Right ventricle myocardium superior (tissue), 1 donor: ENCODE measurements around the gene EOLA1. TPM values are rescaled to one million over a fixed set of nuclear protein-coding genes. Genes with fewer than 3 reads are reported as not detected.
A peak's percentile ranks its signal among the peaks of the same experiment; 100 is the strongest.
"Not testable (repeated sequence)": the region's sequence is repeated elsewhere in the genome, so short reads cannot be mapped to it uniquely, and the experiment has no call there.

Experiments used
- ATAC-seq: fragments of 200-7000 bp; cut with Tn5 transposase; one replicate; pipeline ENCODE4 v1.9.1; 2020; ENCODE audit warnings: mild to moderate bottlenecking; ENCODE audit not compliant: poor library complexity
- DNase-seq: peaks from one replicate; pipeline ENCODE4 v3.0.0-alpha.2; 2020
- intact Hi-C: fragments of 100-400 bp; cut with DNase I; formaldehyde crosslinking; loops from one replicate; pipeline ENCODE4 v1.11.2; 2022
- total RNA-seq: library from RNA; stranded (reverse); fragmentation: NEBNext Ultra II Directional; extraction: Animal tissue kit (Norgen Biotek cat#: 25700); gene quantifications from one replicate; pipeline ENCODE4 v1.2.1, GENCODE V29; 2021
- donor health status: DM: no; HTN: yes; CAD: no; lungs with severe emphysema.

The EOLA1 gene
- total RNA-seq, 1 donor from 2014 or later, result 26.9 TPM

- intact Hi-C loops, DNase-seq, ATAC-seq: not testable (repeated sequence)
Measured at GRCh38 chrX:149534926-149535602, 5.7 kb upstream of the EOLA1 start.

GRCh38 chrX:149537474-149537873 lies 3.3 kb upstream of the EOLA1 start:
- intact Hi-C loops, ATAC-seq, DNase-seq: not testable (repeated sequence)

DNA sequence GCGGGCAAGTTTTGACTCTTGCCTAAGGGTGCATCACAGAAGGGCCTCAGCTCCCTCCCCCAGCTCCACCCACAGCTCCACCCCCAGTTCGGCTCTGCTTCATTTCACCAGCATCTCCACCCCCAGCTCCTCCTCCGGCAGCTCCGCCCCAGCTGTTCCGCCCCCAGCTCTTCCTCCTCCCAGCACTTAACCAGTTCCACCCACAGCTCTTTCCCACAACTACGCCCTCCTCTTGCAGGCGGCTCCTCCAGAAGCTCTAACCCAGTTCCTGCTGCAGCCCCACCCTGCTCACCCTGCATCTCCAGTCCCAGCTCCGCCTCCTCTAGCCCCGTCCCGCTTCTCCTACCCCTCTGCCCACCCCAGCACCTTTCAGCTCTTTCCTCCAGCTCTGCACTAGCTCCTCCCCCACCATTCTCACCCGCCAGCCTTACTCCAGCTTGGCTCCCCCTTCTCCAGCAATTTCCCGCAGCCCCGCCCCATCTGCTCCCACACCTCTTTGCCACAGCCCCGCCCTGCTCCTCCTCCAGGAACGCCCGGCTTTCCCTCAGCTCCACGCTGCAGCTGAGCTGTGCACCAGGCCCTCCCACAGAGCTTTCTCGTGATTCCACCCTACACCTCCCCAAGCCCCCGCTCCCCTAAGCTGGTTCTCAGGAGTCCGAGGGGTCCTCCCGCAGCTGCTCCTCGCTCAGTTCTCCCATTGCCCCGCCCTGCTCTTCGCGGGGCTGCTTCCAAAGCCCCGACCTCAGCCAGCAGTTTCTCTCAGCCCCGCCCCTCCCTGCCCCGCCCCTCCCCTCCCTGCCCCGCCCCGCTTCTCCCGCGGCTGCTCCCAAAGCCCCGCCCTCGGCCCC lies 1.3 kb upstream of the EOLA1 start:
- intact Hi-C loops, result no loop called here
- ATAC-seq (peak; percentile 71), DNase-seq (peak; percentile 92)

GRCh38 chrX:149540131-149540620 lies 636 bp upstream of the EOLA1 start:
- ATAC-seq (peak; percentile 86), DNase-seq (peak; percentile 94)
- intact Hi-C loops, result no loop called here

DNA sequence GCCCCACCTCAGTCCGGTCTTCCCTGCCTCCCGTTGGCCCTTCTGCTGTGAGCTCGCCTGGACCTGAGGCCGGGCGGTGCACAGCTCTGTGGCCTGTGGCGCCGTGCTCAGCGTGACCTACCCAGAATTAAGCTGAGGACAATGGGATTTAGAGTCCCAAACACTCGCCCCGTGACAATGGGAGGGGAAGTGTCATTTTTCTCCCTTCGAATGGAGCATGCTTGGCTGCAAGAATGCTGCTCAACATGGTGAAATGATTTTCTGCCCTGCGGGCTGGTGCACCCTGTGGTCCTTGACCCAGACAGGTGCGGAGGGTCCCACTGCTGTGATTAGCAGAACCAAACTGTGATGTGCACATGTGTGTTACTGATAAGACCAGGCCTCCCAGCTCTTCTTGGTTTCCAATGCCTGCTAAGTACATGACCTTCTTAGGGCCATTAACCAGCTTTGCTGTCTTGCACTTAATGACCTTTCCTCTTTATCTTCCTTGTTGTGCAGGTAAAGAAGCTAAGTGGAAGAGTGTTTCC lies 772 bp downstream of the EOLA1 start:
- intact Hi-C loops, result no loop called here
- ATAC-seq (no peak), DNase-seq (no peak)

GRCh38 chrX:149545545-149546543 lies 5.0 kb downstream of the EOLA1 start:
- ATAC-seq, DNase-seq, intact Hi-C loops: not testable (repeated sequence)

DNA sequence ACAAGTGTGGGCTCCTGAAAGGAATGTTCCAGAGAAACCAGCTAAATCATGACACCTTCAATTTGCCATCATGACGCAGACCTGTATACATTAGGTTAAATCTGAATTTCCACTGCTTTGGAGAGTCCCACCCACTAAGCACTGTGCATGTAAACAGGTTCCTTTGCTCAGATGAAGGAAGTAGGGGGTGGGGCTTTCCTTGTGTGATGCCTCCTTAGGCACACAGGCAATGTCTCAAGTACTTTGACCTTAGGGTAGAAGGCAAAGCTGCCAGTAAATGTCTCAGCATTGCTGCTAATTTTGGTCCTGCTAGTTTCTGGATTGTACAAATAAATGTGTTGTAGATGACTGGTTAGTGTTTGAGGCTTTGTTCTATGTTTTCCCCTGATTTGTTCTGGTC lies 6.2 kb downstream of the EOLA1 start:
- DNase-seq, ATAC-seq, intact Hi-C loops: not testable (repeated sequence)

GRCh38 chrX:149547782-149548181 lies 7.0 kb downstream of the EOLA1 start:
- DNase-seq, ATAC-seq, intact Hi-C loops: not testable (repeated sequence)

- DNase-seq, ATAC-seq, intact Hi-C loops: not testable (repeated sequence)
Measured at GRCh38 chrX:149549701-149550100, 8.9 kb downstream of the EOLA1 start, which contains the start of gene HSFX3. TSS of gene HSFX3 (minus strand) at chrX:149549924. CDS start at chrX:149549852, 72 bp downstream.

- ATAC-seq, DNase-seq, intact Hi-C loops: not testable (repeated sequence)
Measured at GRCh38 chrX:149550454-149550853, 9.6 kb downstream of the EOLA1 start.

GRCh38 chrX:149551245-149551938 lies 10.6 kb downstream of the EOLA1 start:
- ATAC-seq, intact Hi-C loops, DNase-seq: not testable (repeated sequence)

GRCh38 chrX:149551939-149552248 lies 11.1 kb downstream of the EOLA1 start:
- intact Hi-C loops, ATAC-seq, DNase-seq: not testable (repeated sequence)

DNA sequence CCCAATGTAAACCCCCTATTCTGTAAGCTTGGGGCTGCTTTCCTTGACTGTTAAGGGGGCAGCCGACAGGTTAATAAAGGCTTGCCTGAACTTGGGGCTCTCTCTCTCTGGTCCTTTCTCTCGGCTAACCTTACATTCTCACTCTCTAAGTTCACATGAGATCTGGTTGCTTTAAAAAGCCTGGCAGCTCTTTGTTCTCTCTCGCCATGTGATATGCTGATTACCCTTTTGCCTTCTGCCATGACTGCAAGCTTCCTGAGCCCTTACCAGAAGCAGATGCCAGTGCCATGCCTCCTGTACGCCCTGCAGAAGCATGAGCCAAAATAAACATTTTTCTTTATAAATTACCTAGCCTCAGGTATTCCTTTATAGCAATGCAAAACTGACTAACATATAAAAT lies 14.4 kb downstream of the EOLA1 start:
- intact Hi-C loops, DNase-seq: not testable (repeated sequence)
- peak; percentile 15 for ATAC-seq

DNA sequence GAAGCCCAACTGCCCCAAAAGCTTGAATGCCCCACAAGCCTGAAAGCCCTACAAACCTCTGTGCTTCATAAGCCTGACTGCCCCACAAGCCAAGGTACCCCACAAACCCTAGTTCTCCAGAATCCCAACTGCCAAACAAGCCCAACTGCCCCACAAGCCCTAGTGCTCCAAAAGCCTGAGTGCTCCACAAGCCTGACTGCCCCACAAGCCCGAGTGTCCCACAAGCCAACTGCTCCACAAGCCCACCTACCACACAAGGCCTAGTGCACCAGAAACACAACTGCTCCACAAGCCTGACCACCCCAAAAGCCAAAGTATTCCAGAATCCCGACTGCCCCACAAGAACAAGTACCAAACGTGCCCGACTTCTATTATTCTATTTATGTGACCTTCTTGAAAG lies 22.5 kb downstream of the EOLA1 start:
- no peak for ATAC-seq
- intact Hi-C loops, result no loop called here

GRCh38 chrX:149567621-149568417 lies 27.0 kb downstream of the EOLA1 start:
- no peak for DNase-seq
- no peak for ATAC-seq
- intact Hi-C loops, result no loop called here

More for the DNA sequence above, 22.5 kb downstream of the EOLA1 start:
- DNase-seq, result no peak

DNA sequence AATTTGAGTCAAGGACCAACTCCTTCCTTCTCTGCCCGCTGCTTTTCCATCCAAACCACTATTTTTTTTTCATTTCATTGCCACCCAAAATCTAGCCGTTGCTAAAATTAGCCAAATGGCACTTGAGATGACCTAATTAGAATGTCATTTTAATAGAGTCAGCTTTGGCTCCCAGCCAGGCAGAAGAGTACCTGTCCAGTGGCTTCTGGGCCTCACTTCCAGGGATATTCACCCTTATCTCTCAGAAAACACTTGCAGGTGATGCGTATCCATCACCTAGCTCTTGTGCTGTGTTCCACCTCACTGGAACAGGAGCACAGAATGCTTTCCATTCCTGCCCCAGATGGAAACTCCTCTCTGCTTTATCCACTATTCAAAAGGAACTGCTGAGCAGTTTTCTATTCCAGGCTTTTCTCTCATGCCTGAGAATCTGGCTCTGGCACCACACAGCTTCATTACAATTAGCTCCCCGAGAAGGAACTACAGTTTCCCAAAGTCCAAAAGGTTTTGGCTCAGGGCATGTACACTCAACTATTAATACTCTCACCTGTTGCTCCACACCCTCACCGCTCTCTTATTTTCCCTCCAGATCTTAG lies 28.0 kb downstream of the EOLA1 start:
- no peak for DNase-seq
- ATAC-seq, result no peak
- intact Hi-C loops, result no loop called here
